ENCODE data around the gene AGBL1.

The AGBL1 gene

GRCh38 chr15:86162641-86163040 is 83.0 kb downstream of the AGBL1 start:
- H3K27me3 ChIP-seq, result no peaks in the 10 kb centered on the region
- H3K27ac ChIP-seq, result no peak overlapping the region
- no peaks in the 10 kb centered on the region for H3K9me3 ChIP-seq
- no peaks in the 10 kb centered on the region for H3K4me1 ChIP-seq (ENCODE audit: control insufficient read depth in 1 of 2, insufficient read depth in 1 of 2, low read depth in 1 of 2, low read length in 1 of 2)
- H3K4me3 ChIP-seq (ENCODE audit: low read depth in 1 of 2, low read length in 1 of 2), result no peak overlapping the region
- TF ChIP-seq, protein P1, sequence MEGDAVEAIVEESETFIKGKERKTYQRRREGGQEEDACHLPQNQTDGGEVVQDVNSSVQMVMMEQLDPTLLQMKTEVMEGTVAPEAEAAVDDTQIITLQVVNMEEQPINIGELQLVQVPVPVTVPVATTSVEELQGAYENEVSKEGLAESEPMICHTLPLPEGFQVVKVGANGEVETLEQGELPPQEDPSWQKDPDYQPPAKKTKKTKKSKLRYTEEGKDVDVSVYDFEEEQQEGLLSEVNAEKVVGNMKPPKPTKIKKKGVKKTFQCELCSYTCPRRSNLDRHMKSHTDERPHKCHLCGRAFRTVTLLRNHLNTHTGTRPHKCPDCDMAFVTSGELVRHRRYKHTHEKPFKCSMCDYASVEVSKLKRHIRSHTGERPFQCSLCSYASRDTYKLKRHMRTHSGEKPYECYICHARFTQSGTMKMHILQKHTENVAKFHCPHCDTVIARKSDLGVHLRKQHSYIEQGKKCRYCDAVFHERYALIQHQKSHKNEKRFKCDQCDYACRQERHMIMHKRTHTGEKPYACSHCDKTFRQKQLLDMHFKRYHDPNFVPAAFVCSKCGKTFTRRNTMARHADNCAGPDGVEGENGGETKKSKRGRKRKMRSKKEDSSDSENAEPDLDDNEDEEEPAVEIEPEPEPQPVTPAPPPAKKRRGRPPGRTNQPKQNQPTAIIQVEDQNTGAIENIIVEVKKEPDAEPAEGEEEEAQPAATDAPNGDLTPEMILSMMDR (IDR thresholded peaks at IDR 0.05), result no peak
- no peaks in the 10 kb centered on the region for H3K36me3 ChIP-seq

- H3K4me1 ChIP-seq (ENCODE audit: control insufficient read depth in 1 of 2, insufficient read depth in 1 of 2, low read depth in 1 of 2, low read length in 1 of 2), result no peaks in the 10 kb centered on the region
- no peaks in the 10 kb centered on the region for H3K9me3 ChIP-seq
- H3K27ac ChIP-seq, result no peak overlapping the region
- TF ChIP-seq, protein P1 (IDR thresholded peaks at IDR 0.05), result no peak
- no peaks in the 10 kb centered on the region for H3K36me3 ChIP-seq
- H3K4me3 ChIP-seq (ENCODE audit: low read depth in 1 of 2, low read length in 1 of 2), result no peak overlapping the region
- H3K27me3 ChIP-seq, result no peaks in the 10 kb centered on the region
Observed at GRCh38 chr15:86163816-86164215, 84.1 kb downstream of the AGBL1 start.

GRCh38 chr15:86164232-86164898 is 84.7 kb downstream of the AGBL1 start:
- TF ChIP-seq, protein P1 (IDR thresholded peaks at IDR 0.05), result no peak
- Histone ChIP-seq H3K27ac (no peak overlapping the region), H3K9me3 (no peaks in the 10 kb centered on the region), H3K4me3 (ENCODE audit: low read depth in 1 of 2, low read length in 1 of 2) (no peak overlapping the region), H3K27me3 (no peaks in the 10 kb centered on the region), H3K36me3 (no peaks in the 10 kb centered on the region), H3K4me1 (ENCODE audit: control insufficient read depth in 1 of 2, insufficient read depth in 1 of 2, low read depth in 1 of 2, low read length in 1 of 2) (no peaks in the 10 kb centered on the region)

DNA sequence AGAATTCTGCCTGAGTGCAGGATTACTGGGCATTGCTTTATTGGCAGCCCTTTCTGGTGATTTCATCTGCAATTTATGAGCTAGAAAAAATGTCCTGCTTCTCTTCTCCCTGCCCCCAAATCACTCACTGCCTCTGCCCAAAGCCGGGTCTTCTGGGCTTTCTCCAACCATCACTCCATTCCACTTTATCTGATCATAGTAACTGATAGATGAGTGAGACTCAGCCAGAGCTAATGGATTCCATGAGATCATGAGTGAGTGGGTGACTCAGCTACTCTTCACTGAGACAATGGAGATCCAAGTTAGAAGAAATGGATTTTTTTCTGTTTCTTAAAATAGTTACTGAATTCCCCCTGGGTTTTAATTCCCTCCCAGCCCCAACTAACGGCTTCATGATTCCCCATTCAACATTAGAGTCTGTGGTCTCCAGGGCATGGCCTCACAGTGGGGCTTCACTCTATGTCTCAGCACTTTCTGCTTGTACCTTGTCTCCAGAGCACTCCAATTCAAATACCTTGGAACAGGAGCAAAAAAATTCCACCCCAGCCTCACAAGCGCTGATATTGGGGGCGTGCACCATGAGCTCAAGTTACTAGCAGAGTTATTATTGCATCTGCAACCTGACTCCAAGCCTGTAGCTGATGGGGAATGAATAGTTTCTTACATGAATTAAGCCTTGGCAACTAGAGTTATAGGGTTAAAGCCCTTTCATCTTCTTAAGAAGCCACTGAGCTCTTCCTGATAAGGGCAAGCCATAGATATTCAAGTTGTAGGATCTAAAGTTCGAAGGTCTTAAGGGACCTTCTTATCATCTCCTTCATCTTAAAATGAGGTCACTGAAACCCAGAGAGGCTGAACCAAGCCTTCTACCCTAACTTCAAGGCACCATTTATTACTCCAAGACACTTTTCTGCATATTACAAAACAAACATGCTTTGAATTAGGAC is 85.9 kb downstream of the AGBL1 start:
- no peak overlapping the region for H3K4me3 ChIP-seq (ENCODE audit: low read depth in 1 of 2, low read length in 1 of 2)
- H3K4me1 ChIP-seq (ENCODE audit: control insufficient read depth in 1 of 2, insufficient read depth in 1 of 2, low read depth in 1 of 2, low read length in 1 of 2), result no peaks in the 10 kb centered on the region
- TF ChIP-seq, protein P1 (IDR thresholded peaks at IDR 0.05), result no peak
- H3K9me3 ChIP-seq, result no peaks in the 10 kb centered on the region
- H3K27me3 ChIP-seq, result no peaks in the 10 kb centered on the region
- H3K36me3 ChIP-seq, result no peaks in the 10 kb centered on the region
- no peak overlapping the region for H3K27ac ChIP-seq

- TF ChIP-seq, protein P1 (IDR thresholded peaks at IDR 0.05), result no peak
- Histone ChIP-seq H3K27me3 (no peaks in the 10 kb centered on the region), H3K27ac (no peak overlapping the region), H3K9me3 (no peaks in the 10 kb centered on the region), H3K36me3 (no peaks in the 10 kb centered on the region), H3K4me3 (ENCODE audit: low read depth in 1 of 2, low read length in 1 of 2) (no peak overlapping the region), H3K4me1 (ENCODE audit: control insufficient read depth in 1 of 2, insufficient read depth in 1 of 2, low read depth in 1 of 2, low read length in 1 of 2) (no peaks in the 10 kb centered on the region)
Observed at GRCh38 chr15:86167841-86168240, 88.2 kb downstream of the AGBL1 start.
